GM21390 (cell line): Measurements from ENCODE around the gene DAB1.

ENCODE experiments used
- ATAC-seq: cut with Tn5 transposase; IDR thresholded peaks from one replicate; pipeline ENCODE4 v1.9.1; 2021; ENCODE audit not compliant: unreplicated experiment

Gene DAB1

GRCh38 chr1:57418971-57419370, 4.9 kb downstream of the DAB1 start:
- no peak for ATAC-seq

GRCh38 chr1:57411262-57411661, 12.6 kb downstream of the DAB1 start:
- no peak for ATAC-seq

- ATAC-seq = no peak
These were observed 13.4 kb downstream of the DAB1 start for GRCh38 chr1:57410508-57410907.

- no peak for ATAC-seq
These were observed 15.9 kb downstream of the DAB1 start for GRCh38 chr1:57407928-57408327.

GRCh38 chr1:57406428-57406970, 17.4 kb downstream of the DAB1 start:
- no peak for ATAC-seq

GRCh38 chr1:57404884-57405283, 19.0 kb downstream of the DAB1 start:
- no peak for ATAC-seq

GRCh38 chr1:57403201-57403600, 20.7 kb downstream of the DAB1 start:
- no peak for ATAC-seq

- ATAC-seq = no peak
These were observed 22.2 kb downstream of the DAB1 start for GRCh38 chr1:57401671-57402070.

GRCh38 chr1:57400048-57400447, 23.8 kb downstream of the DAB1 start:
- ATAC-seq = no peak

GRCh38 chr1:57393058-57393584, 30.7 kb downstream of the DAB1 start:
- no peak for ATAC-seq

- ATAC-seq = no peak
These were observed 38.5 kb downstream of the DAB1 start for GRCh38 chr1:57385336-57385735.

GRCh38 chr1:57384901-57385300, 39.0 kb downstream of the DAB1 start:
- no peak for ATAC-seq

GRCh38 chr1:57384284-57384683, 39.6 kb downstream of the DAB1 start:
- ATAC-seq = no peak

GRCh38 chr1:57381871-57382270, 42.0 kb downstream of the DAB1 start:
- ATAC-seq = no peak

GRCh38 chr1:57381426-57381825, 42.4 kb downstream of the DAB1 start:
- ATAC-seq = no peak

GRCh38 chr1:57380923-57381322, 42.9 kb downstream of the DAB1 start:
- ATAC-seq = no peak

- ATAC-seq = no peak
These were observed 45.3 kb downstream of the DAB1 start for GRCh38 chr1:57378534-57378933.

GRCh38 chr1:57377339-57378139, 46.3 kb downstream of the DAB1 start:
- ATAC-seq = no peak

- no peak for ATAC-seq
These were observed 47.8 kb downstream of the DAB1 start for GRCh38 chr1:57376041-57376440.

GRCh38 chr1:57369889-57370288, 54.0 kb downstream of the DAB1 start:
- no peak for ATAC-seq

GRCh38 chr1:57367945-57368344, 55.9 kb downstream of the DAB1 start:
- ATAC-seq = no peak

GRCh38 chr1:57363643-57364042, 60.2 kb downstream of the DAB1 start:
- no peak for ATAC-seq

GRCh38 chr1:57363165-57363564, 60.7 kb downstream of the DAB1 start:
- no peak for ATAC-seq
